Measurements from ENCODE around the gene DYNLT2B.
"Not testable (repeated sequence)": the region's sequence is repeated elsewhere in the genome, so short reads cannot be mapped to it uniquely, and the experiment has no call there.

Gene DYNLT2B

DNA sequence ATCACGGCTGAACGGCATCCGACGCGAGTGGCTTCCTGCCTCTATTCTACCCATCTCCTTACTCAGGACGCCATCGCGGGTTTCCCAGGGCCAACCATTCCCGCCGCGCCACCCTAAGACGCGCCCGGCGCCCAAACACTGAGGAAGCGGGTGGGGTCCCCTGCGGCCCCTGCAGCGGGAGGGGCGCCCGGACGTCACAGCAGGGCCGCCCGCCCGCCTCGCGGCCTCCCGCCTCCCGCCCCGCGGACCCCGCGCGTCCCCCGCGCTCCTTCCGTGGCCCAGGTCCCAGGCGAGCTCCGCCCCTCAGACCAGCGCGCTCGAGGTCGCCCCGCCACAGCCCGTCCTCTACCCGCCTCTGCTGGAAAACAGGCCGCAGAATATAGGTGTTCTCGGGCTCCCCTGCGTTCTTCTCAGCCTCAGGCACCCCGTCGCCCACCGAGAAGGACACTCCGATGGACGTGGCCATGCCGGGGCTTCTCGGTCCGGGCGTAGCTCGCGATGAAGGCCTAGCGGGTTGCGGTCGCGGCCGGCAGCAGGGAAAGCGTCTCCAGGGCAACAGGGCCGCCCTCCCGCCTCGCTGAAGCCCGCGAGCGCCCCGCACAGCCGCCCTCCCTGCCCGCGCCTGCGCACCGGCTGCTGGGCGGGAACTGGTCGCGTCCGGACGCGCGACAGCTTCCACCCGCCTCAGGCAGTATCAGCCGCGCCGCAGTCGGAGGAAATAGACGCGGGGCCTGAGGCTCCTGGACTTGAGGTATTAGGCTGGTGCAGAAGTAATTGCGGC lies at the start of gene DYNLT2B:
DYNLT2B (minus strand) TSS at position 554 of the 781 bp plus-strand sequence; CDS start at position 466, 88 bp downstream.
- peak; percentile 85 for DNase-seq

DNA sequence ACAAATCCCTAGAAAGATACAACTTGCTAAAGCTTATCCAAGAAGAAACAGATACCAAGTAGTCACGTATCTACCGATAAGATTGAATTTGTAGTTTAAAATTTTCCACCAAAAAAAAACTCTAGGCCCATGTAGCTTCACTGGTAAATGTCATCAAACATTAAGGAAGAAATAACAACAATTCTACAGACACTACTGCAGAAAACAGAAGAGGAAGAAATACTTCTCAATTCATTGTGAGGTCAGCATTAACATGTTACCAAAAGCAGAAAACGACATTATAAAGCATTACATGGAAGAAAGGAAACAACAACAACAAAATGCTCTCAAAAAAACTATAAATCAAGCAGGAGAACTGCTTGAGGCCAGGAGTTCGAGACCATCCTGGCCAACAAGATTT lies 47.7 kb upstream of the DYNLT2B start:
- DNase-seq: no peak

DNA sequence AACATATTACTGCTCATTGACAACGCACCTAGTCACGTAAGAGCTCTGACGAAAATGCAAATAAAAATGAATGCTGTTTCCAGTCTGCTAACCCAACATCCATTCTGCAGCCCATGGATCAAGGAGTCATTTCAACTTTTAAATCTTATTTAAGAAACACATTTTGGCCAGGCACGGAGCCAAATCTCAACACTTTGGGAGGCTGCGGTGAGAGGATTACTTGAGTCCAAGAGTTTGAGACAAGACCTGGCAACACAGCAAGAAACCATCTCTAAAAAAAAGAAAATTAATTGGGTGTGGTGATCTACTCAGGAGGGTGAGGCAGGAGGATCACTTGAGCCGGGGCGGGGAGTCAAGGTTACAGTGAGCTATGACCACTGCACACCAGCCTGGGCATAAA lies 42.5 kb upstream of the DYNLT2B start:
- no peak for DNase-seq

DNA sequence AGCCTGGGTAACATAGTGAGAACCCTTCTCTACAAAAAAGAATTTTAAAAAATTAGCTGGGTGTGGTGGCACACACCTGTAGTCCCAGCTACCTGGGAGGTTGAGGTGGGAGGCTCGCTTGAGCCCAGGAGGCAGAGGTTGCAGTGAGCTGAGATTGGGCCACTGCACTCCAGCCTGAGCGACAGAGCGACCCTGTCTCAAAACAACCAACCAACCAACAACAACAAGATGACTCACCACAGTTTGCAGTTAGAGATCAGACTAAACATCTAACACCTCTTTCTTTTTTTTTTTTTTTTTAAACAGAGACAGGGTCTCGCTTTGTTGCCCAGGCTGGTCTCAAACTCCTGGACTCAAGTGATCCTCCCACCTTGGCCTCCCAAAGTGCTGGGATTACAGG lies 40.5 kb upstream of the DYNLT2B start:
- DNase-seq: not testable (repeated sequence)

DNA sequence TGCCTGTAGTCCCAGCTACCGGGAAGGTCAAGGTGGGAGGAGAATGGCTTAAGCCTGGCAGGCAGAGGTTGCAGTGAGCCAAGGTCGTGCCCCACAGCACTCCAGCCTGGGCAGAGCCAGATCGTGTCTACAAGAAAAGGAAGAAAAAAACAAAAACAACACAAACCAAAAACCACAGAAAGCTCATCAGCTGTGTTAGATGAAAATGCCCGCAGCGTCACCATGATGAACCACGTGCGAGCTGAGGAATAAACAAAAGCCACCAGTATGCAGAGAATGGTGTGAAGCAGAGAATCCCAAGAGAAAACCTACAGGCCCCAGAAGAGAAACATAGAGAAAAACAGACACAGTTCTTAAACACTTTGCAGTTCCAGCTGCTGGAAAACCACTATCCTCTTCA lies 39.9 kb upstream of the DYNLT2B start:
- no peak for DNase-seq

DNA sequence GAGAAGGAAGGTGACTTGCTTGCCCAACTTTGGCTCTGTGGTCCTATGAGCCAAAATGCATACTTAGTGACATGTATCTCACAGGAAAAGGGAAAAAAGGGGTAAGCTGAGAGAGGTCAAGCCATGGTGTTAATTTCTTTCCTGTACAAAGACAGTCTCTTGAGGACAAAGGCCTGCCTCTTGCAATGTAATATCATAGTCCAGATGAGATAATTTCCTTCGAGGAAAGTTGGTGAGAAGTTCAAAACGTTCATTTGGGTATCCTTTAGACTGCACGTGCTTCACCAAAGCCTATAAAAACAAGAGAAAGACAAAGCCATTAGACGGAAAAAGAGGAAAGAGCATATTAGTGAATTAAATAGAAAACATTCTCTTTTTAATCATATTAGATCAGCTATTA lies 38.5 kb upstream of the DYNLT2B start:
- no peak for DNase-seq

DNA sequence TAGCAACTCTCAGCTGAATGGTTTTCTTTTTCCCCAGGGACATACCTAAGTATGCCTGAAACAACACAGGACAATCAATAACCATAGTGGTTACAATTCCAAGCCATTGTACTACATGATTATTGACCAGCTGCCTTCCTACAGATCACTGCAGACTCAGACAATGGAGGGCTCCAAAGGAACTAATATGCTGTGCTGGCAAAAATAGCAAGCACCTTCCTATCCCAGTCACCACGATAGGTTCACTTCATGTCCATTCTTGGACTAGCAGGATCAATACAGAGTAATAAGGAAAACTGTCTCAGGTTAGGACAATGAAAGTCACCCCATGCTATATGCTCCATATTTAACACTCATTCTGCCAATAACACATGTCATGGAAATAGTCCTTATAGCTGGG lies 37.6 kb upstream of the DYNLT2B start:
- DNase-seq: no peak

DNA sequence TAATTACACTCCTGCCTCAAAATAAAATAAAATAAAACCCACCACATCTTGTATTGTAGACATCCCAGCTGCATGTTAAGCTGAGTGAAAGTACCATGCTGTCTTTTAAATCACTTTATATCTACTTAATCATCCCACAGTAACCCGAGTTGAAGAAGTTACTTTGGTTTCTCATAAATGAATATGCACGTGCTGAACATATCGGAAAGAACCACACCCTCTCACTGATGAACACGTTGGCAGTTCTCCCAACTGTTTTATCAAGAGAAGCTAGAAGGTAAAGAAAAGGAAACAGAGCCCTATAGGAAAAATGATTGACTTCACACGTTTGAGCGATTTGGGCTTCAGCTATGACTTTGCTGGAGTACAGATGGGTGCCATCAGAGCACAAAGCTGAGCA lies 36.1 kb upstream of the DYNLT2B start:
- DNase-seq: no peak

DNA sequence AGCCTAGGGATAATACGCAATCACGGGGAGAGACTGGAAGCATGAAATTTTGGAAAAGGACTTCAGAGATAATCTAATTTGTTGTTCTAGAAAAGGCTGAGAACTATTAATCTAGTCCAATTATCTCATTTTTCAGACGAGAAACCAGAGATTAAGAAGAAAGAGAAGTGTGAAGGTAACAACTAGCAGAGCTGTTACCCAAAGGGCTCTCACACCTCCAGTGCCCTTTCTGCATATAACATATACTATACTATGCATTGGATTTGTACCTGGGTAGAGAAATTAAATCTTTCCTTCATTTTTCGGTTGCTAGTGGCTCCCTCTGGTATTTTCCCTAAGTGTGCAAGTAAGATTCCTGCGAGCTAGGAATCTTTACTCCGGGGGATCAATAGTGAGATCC lies 33.5 kb upstream of the DYNLT2B start:
- DNase-seq: no peak

DNA sequence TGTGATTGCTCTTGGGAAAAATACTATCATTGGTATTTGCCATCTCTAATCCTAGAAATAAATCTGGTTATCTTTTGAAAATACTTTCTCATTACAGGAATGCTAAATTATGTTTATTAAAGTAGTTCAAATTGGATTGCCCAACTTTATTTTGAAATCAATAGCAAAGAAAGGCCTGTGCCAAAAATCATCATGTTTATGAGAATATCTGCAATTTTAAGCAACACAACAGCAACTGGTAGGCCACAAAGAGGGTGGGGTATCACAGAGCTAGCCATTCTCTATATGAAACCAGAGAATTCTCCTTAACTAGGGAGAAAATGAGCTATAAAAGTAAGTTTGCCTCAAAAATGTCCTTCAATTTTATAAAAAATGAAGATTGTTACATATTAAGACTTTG lies 32.0 kb upstream of the DYNLT2B start:
- no peak for DNase-seq

DNA sequence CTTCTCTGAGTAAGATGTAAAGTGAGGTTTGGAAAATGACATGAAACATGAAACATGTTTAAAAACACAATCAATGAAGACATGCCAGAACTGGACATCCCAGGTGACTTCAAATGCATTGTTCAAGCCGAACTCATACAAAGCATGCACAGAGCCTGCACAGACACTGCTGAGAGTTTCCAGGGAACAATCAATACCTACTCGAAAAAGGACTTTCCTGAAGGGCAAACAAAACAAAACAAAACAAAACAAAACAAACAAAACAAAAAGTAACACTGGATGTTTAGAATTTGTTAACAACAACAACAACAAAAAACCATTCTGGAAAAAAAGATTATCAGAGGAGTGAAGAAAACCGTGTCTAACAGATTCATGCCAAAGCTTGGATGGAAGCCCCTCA lies 30.7 kb upstream of the DYNLT2B start:
- no peak for DNase-seq

DNA sequence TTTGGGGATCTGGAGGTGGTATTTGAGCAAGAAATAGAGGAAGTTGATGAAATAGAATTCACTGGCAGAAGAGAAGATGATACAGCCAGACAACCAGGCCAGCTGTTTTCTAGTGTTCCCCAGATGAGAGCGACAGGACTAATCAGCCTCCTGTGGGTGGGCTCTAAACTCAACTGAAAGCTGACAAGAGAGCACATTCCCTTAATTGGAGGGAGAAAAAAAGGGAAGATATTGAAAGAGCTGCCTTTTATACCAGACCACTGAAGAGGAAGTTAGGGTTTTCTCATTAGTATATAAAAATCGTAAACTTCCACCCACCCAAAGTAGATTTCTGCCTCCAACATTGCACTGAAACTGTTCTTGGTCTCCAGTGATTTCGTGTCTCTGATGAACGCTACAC lies 26.6 kb upstream of the DYNLT2B start:
- no peak for DNase-seq

DNA sequence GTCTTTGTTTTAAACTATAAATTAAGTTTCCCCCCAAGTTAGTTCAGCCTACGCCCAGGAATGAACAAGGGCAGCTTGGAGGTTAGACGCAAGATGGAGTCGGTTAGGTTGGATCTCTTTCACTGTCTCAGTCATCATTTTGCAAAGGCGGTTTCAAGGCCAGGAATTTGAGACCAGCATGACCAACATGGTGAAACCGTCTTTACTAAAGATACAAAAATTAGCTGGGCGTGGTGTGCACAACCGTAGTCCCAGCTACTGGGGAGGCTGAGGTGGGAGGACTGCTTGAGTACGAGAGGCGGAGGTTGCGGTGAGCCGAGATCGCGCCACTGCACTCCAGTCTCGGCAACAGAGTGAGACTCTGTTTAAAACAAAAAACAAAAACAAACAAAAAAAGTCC lies 25.9 kb upstream of the DYNLT2B start:
- not testable (repeated sequence) for DNase-seq

DNA sequence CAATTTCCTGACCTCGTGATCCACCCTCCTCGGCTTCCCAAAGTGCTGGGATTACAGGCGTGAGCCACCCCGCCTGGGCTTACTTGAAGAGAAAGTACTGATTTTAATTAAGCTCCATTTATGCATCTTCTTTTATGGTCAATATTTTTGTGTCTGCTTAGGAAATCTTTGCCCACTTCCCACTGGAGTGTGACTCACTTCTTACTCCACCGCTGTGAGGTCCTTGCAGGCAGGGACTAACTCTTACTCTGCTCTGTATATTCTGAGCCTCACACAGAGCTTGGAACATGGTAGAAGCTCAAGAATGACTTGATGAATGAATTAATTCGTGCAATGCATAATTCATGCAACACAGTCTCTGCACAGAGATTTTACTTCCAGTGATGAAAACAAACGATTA lies 23.1 kb upstream of the DYNLT2B start:
- no peak for DNase-seq

DNA sequence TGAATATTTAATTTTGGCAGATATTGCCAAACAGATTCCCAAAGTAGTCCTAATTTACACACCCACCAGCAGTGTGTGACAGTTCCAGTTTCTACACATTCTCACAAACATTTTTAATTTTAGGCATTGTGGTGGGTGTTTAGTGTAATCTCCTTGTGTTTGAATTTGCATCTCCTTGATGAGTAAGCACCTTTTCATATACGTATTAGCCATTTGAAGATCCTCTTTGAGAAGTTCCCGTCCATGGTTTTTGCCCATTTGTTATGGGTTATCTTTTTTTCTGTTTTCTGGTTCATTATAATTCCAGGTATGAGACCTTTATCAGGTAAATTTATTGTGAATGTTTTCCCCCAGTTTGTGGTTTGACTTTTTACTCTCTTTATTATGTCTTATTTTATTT lies 22.4 kb upstream of the DYNLT2B start:
- no peak for DNase-seq

DNA sequence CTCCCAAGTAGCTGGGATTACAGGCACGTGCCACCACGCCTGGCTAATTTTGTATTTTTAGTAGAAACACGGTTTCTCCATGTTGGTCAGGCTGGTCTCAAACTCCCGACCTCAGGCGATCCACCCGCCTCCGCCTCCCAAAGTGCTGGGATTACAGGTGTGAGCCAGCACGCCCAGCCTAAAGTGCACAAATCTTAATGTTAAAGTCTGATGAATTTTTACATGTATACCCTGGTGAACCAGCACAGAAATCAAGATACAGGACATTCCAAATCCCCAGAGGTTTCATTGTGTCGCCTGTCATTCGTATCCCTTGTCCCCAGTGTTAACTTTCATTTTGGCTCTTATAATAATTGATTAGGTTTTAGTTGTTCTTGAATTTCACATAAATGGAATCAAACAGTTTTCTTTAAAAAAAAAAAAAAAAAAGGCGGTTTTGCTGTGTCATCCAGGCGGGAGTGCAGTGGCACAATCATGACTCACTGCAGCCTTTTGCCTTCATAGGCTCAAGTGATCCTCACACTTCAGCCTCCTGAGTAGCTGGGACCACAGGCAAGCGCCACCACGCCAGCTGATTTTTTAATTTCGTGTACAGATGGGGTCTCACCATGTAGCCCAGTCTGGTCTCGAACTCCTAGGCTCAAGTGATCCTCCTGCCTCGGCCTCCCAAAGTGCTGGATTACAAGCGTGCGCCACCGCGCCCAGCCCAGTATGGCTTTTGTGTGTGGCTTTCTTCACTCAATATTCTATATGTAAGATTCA lies 21.6 kb upstream of the DYNLT2B start:
- DNase-seq: no peak

DNA sequence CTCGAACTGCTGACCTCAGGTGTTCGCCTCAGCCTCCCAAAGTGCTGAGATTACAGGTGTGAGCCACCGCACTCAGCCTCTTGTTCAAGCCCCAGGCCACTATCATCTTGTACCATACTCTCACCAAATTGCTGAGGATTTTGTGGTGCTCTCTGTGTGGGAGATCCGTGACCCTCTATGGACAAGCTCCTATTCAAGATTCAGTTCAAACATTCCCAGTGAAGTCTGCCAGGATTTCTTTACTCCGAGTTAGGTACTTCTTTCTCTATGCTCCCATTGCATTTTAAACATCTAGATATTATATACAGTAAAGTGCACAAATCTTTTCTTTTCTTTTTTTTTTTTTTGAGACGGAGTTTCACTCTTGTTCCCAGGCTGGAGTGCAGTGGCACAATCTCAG lies 21.0 kb upstream of the DYNLT2B start:
- no peak for DNase-seq

DNA sequence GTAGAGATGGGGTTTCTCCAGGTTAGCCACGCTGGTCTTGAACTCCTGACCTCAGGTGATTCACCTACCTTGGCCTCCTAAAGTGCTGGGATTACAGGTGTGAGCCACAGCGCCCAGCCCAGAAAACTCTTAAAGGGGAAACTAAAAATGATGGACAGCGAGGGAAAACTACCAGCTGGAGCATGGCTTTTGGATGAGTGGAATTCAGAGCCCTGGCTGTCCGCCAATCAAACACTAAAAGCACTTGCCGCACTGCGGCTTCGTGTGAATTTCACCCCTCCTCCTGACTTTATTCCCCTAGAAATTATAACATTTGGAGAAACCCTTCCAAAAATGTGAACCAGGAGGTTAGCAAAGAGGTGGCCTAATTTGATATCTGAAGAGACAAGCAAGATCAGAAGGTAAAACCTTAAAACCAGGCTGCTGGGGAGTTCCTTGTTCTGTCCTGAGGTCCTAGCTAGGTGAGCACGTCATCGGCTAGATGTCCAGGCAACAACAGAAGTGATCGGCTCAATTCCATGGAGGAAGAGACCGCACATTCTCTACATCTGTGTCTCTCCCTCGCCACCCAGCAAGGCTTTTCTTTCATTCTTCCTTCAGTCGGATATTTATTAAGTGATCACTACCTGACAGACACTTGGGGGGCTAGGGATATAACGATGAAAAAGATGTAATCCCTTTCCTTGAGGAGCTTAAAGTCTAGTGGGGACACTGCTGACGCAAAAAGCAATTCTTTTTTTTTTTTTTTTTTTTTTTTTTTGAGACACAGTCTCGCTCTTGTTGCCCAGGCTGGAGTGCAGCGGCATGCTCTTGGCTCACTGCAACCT lies 18.5 kb upstream of the DYNLT2B start:
- DNase-seq: no peak

DNA sequence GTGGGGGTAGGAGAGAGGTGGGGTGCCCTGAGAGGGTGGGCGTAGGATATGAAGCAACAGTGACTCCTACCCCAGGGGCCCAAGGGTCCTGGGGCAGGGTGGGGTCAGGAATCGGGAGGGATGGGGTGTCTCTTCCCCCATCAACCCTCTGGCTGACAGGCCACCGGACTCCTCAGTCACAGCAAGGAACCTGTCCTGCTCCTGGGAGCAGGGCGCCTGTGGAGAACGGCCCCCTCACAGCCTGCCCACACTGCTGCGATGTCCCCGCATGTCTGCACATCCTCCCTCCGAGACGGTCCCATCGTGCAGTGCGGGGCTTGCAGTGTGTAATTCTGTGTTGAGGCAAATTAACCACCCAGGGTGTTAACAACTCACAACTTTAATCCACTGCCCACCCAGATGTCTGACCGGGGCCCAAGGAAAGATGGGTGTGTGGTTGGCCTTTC lies 17.5 kb upstream of the DYNLT2B start:
- no peak for DNase-seq

DNA sequence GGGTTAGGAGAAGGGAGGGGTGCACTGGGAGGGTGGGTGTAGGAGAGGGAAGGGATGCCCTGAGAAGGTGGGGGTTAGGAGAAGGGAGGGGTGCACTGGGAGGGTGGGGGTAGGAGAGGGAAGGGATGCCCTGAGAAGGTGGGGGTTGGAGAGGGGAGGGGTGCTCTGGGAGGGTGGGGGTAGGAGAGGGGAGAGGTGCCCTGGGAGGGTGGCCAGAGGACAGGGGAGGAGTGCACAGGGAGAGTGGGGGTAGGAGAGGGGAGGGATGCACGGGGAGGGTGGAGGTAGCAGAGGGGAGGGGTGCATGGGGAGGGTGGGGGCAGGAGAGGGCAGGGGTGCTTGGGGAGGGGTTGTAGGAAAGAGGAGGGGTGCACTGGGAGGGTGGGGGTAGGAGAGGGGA lies 16.9 kb upstream of the DYNLT2B start:
- DNase-seq: no peak

DNA sequence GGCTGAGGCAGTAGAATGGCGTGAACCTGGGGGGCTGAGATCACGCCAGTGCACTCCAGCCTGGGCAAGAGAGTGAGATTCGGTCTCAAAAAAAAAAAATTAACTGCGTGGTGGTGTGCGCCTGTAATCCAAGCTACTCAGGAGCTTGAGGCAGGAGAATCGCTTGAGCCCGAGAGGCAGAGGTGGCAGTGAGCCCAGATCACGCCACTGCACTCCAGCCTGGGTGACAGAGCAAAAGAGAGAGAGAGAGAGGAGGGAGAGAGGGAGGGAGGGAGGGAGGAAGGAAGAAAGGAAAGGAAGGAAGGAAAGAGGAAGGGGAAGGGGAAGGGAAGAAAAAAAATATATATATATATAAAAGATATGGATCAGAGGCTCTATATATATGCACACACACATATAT lies 14.1 kb upstream of the DYNLT2B start:
- no peak for DNase-seq

DNA sequence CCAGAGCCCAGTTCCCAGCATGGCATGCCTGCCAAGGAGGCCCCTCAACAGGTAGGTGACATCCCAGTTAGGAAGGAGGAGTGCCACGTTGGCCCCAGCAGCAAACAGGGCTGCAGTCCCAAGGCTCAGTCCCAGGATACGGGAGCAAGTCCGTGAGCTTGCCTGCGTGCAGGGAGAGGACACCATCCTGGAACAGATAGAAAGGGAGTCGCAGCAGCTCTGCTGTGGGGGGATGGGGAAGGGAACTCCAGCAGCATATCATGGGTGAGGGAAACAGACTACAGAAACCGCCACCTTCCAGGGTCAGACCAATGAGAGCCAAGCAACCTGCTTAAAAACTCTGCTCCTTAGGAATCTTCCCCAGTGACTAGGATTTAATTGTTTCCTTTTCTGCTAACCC lies 9.4 kb upstream of the DYNLT2B start:
- no peak for DNase-seq

DNA sequence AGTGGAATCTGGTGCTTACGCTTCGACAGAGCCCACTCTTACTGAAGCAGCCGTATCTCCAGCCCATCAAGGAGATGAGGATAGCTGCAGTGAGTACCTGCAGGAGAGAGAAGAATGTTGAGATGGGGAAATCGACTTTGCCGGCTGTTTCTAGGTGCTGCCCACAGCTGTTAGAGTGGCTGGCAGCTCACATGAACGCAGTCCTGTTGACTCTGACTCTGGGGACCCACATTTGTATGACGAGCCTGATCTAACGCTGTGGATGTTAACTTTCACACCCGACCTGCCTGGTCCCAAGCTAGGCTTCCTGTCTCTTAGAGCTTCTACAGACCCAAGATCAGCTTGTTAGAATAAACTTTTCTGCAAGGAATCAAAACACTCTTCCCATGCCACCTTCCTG lies 8.9 kb upstream of the DYNLT2B start:
- no peak for DNase-seq

DNA sequence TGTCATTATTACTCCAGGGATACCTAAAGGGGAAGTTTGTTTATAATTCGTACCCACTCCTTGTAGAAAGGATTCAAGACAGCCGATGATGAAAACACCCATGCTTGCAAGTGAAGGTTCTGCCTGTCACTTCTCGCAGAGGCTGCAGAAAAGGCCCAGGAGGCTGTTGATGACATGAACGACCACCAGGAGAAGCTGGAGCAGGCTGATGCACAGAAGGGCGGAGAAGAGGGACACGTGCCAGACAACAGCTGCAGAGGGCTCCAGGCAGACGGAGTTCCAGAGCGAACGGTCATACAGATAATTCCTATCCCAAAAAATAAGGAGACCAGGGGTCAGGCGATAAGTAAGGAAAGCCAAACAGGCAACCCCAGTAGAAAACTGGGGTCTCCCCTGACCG lies 5.7 kb upstream of the DYNLT2B start:
- DNase-seq: no peak
